GM21526 (cell line): ENCODE measurements around the gene ZNF700.
"Not testable (repeated sequence)": the region's sequence is repeated elsewhere in the genome, so short reads cannot be mapped to it uniquely, and the experiment has no call there.

Experiments
- ATAC-seq: cut with Tn5 transposase; IDR thresholded peaks from one replicate; pipeline ENCODE4 v1.9.1; 2021; ENCODE audit warnings: moderate library complexity; ENCODE audit not compliant: unreplicated experiment, low FRiP score

Gene ZNF700

DNA sequence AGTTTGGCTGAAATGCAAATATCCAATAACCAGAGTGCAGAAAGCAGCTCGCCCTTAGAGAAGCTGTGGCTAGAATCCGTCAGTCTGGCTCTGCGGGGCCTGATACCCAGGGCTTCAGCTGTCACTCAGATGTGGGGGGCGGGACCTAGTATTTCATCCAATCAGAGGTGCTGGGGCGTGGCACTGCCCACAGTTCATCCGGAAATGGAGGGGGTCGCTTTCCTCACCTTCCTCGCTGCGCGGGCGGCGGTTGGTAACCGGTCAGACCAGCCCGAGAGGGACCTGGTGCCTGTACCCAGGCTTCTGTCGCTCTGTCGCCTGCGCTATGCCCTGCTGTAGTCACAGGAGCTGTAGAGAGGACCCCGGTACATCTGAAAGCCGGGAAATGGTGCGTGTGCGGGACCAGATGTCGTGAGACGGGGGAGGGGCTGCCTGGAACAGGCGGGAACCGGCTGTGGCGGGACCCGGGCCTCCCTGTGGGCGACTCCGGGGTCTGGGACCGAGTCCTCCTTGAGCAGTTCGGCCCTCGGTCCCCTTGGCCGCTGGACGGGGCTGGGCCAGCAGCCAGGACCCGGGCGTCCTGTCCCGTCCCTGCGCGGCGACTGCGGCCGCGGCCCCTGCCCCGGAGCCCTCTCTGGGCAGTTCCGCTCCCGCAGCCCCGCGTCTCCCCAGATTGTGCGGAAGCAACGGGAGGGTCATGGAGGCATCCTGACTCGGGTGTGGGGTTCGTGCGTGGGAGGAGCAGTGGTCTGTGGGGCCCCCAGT is at the start of gene ZNF700:
Gene ZNF700 (plus strand): TSS at position 222 of the 765 bp plus-strand sequence. CDS start 104 bp downstream, at position 326.
- ATAC-seq, result peak; percentile 77

DNA sequence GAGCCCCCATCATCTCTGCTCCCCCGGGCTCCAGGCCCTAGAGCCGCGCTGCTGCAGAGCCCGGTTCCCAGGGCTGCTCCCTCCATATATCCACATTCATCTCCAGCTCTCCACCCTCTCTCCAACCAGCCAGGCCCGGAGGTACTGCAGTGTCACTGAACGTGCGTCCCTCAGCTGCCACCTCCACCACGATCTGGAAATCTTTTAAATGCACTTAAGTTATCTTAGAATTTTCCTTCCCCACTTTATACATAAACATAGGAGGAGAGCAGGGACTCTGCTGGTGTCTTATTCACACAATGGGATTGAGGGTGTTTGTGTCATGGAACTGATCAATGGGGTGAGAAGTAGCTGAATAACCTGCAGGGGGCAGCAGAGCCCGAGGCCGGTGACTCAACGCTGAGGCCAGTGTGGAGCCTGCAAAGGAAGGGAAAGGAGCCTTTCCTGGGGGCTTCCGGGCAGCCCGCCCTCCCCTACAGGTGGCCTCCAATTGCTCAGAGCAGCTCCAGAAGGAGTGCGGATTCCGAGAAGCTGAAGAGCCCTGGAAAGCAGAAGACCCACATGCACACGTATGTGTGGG is 45.1 kb upstream of the ZNF700 start:
- ATAC-seq, result not testable (repeated sequence)

DNA sequence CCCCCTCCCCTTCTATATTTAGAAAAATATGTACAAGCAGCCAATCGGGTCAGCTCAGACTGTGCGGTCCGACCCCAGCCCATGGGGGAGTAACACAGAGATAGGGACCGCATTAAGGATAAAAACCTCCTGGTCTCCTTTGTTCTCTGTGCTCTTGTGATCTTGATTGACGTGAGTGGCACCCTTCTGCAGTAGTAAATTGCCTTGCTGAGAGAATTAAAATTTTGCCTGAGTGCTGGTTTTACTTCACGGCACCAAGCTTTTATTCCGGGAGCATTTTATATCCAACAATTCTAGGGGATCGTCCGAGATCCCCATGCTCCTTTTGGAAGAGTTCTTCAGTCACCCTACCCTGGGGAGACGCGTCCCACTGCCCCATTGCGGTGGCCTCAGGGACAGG is 44.3 kb upstream of the ZNF700 start:
- ATAC-seq, result no peak

DNA sequence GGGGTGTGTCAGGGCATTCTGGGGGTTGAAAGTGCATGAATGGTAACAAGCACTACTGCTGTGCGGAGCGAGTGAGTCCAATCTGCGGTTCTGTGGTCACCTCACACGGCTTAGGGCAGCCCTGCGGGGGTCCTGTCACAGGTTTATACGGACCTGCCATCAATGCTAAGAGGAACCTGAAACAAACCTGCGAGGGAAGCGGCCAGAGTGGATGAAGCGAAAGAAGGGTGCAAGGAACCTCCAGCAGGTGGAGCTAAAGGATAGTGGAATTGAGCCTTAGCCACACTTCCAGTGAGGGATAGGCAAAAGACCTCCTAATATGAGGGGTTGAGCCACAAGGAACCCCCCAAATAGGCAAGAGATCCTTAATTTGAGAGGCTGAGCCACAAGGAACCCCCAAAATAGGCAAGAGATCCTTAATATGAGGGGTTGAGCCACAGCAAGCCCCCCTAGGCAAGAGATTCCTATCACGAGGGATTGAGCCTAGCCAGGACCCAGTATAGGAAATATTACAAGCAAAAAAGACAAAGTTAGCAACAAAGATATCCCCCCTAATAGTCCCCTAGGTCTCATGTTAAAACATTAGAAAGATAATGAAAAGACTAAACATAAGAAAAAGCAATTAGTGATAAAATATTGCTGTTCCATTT is 43.6 kb upstream of the ZNF700 start:
- ATAC-seq, result no peak

DNA sequence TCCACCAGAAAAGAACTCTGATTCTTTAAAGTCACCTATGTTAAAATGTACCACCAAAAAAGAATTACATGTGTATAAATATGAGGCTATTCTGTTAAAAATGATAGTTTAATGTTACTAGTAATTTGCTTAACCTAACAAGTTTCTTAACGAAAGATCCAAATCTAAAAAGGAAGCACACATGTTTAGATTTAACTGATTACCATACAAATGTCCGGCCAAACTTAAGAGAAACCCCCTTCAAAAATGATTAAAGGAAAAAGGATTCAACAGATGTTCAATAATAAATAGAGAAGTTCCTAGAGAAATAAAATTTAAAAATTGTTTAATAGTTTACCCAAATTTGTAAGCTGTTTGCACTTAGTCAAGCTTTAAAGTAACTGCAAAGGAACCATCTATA is 42.3 kb upstream of the ZNF700 start:
- no peak for ATAC-seq

DNA sequence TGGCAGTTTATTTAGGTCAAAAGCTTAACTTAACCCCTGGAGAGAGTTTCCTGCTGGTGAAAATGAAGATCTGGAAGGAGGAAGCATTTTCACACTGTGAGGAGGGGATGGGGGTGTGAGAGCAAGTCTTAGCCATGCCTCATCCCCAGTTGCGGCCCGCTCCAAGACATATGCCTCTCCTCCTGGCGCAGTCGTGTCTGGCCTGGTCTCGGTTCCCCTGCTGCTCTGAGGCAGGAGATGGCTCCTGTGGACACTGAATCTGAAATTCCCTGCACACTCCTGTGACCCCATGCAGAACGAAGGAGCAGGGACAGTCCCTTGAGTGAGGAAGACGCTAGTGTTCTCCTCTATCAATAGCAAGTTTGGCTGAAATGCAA is 37.7 kb upstream of the ZNF700 start:
- ATAC-seq, result no peak

DNA sequence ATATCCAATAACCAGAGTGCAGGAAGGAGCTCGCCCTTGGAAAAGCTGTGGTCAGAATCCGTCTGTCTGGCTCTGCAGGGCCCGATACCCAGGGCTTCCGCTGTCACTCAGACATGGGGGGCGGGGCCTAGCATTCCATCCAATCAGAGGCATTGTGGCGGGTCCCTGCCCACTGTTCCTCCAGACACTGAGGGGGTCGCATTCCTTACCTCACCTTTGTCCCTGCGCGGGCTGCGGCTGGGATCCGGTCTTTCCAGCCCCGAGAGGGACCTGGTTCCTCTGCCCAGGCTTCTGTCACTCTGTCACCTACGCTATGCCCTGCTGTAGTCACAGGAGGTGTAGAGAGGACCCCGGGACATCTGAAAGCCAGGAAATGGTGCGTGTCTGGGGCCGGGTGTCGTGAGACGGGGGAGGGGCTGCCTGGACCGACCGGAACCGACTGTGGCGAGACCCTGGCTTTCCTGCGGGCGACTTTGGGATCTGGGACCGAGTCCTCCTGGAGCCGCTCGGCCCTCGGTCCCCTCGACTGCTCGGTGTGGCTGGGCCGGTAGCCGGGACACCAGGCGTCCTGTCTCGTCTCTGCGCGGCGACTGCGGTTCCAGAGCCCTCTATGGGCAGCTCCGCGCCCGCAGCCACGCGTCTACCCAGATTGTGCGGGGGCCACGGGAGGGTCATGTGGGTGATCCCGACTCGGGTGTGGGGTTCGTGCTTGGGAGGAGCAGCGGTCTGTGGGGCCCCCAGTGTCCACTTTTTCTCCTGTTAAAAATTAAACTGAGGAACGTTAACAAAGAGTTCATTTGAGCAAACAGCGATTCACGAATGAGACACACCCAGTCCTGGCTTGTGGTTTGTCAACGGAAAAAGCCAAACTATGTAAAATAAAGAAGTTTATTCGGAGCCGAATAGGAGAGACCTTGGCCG is 37.0 kb upstream of the ZNF700 start, which contains the start of gene ZNF69:
Gene ZNF69 (plus strand): TSS at position 172 of the 921 bp plus-strand sequence. CDS start 142 bp downstream, at position 314.
- no peak for ATAC-seq

DNA sequence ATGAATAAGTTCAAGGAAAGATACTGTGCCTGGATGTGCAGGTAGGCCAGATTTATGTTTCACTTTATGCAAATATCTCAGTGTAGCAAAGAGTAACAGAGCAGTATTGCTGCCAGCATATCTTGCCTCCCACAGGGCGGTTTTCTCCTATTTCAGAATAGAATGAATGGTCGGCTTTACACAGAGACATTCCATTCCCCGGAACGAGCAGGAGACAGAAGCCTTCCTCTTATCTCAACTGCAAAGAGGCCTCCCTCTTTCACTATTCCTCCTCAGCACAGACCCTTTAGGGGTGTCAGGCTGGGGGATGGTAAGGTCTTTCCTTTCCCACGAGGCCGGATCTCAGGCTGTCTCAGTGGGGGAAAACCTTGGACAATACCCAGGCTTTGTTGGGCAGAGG is 35.0 kb upstream of the ZNF700 start:
- ATAC-seq, result not testable (repeated sequence)

DNA sequence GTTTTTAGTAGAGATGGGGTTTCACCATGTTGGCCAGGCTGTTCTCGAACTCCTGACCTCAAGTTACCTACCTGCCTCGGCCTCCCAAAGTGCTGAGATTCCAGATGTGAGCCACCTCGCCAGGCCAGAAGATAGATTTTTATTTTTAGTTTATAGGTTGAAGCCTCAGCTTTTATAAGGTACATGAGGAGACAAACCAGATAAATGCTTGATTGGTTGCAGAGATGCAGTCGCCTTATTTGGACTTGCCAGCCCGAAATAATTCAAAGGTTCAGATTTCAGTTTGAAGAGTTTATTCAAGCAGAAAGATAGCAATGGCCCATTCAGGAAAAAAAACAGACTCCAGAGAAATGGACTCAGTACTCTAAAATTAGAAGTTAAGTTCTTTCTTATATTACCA is 34.3 kb upstream of the ZNF700 start:
- ATAC-seq, result no peak

DNA sequence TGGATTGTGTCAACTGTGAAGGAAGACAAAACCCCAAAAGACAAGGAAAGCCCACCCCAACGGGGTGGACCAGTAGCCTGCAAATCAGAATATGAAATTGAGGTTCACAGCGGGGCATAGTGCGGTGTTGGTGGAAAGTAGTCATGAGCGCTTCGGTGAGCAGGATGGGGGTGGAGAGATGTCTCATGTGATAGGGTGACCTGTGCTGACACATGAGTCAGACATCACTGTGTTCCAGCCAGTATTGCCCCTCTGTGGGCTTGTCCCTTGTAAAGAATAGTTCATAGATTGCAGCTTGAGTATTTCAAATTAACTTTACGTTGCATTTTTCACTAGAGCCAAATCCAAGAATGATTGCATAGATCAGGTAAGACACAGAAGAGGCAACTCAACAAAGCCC is 30.1 kb upstream of the ZNF700 start:
- ATAC-seq, result no peak

DNA sequence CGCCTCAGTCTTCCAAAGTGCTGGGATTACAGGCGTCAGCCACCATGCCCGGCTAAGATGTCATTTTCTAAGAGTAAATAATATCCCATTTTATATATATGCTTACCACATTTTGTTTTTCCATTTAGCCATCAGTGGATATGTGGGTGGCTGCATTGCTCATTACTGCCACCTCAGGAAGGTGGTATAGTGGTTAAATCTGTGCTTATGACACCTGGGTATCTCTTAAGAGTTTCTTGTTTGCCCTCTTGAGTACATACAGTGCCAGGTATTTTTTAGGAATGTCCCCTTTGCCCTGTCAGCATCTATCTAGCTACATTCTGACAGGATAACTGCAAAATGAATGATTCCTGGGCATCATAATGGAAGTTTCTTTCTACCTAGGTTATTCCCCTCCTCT is 22.7 kb upstream of the ZNF700 start:
- ATAC-seq, result no peak

DNA sequence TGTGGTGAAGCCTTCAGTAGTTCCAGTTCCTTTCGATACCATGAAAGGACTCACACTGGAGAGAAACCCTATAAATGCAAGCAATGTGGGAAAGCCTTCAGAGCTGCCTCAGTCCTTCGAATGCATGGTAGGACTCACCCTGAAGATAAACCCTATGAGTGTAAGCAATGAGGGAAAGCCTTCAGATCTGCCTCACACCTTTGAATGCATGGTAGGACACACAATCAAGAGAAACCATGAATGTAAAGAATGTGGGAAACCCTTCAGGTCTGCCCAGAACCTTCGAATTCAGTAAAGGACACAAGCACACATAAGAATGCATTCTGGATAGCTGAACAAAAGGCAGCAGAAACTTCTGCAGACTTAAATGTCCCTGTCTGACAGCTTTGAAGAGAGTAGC is 19.0 kb upstream of the ZNF700 start:
- ATAC-seq, result no peak

DNA sequence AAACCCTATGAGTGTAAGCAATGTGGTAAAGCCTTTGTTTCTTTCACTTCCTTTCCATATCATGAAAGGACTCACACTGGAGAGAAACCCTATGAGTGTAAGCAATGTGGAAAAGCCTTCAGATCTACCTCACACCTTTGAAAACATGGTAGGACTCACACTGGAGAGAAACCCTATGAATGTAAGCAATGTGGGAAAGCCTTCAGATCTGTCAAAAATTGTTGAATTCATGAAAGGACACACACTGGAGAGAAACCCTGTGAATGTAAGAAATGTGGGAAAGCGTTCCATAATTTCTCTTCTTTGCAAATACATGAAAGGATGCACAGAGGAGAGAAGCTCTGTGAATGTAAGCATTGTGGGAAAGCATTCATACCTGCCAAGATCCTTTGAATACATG is 13.0 kb upstream of the ZNF700 start:
- ATAC-seq, result not testable (repeated sequence)

DNA sequence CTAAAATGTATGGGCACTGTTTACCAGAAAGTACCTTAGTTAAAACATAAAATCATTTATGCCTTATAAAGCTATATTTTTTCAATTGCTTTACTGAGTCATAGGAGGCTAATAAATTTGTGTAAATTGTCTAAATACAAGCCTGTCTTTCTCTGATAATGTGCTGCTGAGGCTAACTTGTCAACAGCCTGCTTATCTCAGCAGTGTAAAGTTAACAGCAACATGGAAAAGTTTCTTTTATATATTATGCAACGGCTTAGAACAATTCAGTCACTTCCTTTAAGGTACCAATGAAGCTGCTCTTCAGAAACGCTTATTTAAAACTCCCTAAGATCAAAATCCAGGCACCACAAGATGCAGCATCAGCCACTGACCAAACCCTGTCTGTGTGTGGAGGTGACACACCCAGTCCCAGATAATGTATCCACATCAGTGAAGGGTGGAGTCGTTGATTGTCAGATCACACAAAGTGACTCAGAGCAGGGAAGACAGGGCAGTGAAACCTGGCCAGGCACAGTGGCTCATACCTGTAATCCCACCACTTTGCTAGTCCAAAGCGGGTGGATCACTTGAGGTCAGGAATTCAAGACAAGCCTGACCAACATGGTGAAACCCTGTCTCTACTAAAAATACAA is 10.4 kb upstream of the ZNF700 start:
- ATAC-seq, result not testable (repeated sequence)

DNA sequence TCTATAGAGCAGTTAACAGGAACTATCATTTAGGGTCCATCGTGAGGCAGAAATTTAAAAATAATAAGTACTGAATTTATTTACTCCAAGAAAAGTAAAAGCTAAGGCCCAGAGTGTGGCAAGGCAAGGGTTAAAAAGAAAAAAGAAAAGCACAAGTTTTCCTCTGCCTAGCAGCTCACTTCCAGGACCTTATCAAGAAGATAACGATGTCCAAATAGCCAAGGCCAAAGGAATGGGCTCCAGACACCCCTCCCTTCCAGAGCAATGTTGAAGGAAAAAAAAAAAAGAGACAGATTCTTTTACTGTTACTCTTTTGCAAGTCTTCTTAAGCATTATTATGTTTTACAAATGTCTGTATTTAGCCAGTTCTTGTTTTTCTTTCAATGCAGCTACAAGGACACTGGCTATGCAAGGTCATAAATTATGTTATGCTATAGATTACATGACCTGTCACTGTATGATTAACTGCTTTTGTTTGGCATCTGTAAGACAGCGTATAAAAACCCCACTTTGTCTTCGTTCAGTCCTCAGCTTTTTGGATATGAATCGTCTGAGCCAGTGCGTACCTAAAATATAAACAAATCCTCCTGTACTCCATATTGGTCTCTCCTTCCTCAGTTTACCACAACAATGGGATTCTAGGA is 2.9 kb upstream of the ZNF700 start:
- ATAC-seq, result no peak

DNA sequence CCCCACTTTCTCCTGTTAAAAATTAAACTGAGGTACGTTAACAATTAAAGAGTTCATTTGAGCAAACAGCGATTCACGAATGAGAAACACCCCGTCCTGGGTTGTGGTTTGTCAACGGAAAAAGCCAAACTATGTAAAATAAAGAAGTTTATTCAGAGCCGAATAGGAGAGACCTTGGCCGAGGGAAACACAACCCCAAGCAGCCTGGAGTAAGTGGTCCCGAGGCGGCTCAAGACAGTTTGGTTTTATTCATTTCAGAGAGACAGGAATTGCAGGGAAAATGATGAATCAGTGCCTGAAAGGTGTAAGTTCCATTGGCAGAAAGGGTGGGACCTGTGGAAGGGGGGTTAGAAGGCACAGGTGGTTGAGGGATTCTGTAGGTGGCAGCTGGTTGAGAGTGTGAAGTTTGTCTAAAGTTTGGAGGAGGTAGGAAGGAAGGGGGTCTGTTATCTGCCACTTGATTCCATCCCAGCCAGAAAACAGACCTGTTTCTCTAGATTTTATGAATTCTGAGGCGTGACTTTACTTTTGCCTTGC is 812 bp downstream of the ZNF700 start:
- not testable (repeated sequence) for ATAC-seq

DNA sequence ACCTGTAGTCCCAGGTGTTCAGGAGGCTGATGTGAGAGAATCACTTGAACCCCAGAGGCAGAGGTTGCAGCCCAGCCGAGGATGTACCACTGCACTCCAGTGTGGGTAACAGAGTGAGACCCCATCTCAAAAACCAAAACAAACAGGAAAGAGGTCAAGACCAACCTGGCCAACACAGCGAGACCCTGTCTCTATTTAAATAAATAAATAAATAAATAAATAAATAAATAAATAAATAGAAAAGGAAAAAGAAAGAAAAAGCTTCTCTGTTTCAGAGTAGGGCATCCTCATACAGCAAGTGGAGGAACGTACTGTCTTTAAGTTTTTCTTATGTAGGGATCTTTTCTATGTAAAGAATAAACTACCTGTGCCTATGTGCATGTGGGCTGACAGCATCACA is 2.3 kb downstream of the ZNF700 start:
- no peak for ATAC-seq

DNA sequence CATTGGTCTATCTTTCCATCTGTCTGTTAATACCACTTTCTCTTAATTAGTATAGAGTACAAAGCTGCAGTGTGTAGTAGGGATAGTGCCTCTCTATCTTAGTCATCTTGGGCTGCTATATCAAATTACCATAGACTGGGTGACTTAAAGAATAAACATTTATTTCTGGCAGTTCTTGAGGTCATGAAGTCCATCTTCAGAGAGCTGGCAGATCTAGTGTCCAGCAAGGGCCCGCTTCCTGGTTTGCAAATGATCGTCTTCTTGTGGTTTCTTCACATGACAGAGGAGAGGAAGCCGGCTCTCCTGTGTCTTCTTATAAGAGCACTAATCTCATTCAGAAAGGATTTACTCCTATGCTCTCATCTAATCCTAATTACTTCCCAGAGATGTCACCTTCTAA is 6.1 kb downstream of the ZNF700 start:
- ATAC-seq, result no peak

DNA sequence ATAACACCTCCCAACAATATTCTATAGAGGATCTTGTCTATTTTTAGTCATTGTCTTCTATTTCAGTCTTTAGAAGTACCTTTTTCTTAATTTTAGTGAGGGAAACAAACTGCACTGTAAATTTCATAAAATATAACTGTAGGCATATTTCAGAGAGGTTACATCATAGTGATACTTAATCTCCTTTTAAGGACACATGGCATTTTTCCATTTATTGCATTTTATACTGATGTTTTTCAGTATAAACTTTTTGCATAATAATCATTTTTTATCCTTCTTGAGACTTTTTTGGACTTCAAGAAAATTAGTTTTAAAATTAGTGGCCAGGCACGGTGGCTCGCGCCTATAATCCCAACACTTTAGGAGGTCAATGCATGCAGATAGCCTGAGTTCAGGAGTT is 6.6 kb downstream of the ZNF700 start:
- no peak for ATAC-seq
